T-helper 2 cell (primary cell): ENCODE data around the gene LRRC43.

ENCODE experiments used
- DNase-seq, 5 experiments: peaks; one replicate each; pipeline versions ENCODE4 v3.0.0 to v3.0.0-alpha.2; 2012 to 2022

The LRRC43 gene

GRCh38 chr12:122226366-122227125 is 43.6 kb downstream of the LRRC43 start:
- no peak for DNase-seq

- DNase-seq, result peak in 4 of 5 experiments; percentile 18 to 93 (median 68)
Measured at GRCh38 chr12:122227341-122227740, 44.4 kb downstream of the LRRC43 start.

GRCh38 chr12:122228092-122228491 is 45.2 kb downstream of the LRRC43 start:
- DNase-seq, result no peak

GRCh38 chr12:122230798-122231197 is 47.9 kb downstream of the LRRC43 start:
- no peak for DNase-seq

- no peak for DNase-seq
Measured at GRCh38 chr12:122232691-122233090, 49.8 kb downstream of the LRRC43 start.

GRCh38 chr12:122235741-122236140 is 52.8 kb downstream of the LRRC43 start:
- no peak for DNase-seq

- DNase-seq, result no peak
Measured at GRCh38 chr12:122238861-122239260, 55.9 kb downstream of the LRRC43 start.

- DNase-seq, result peak in 2 of 5 experiments; percentile 13 to 83
Measured at GRCh38 chr12:122243965-122244364, 61.0 kb downstream of the LRRC43 start.

- peak in 3 of 5 experiments; percentile 9 to 92 (median 48) for DNase-seq
Measured at GRCh38 chr12:122244565-122245371, 61.8 kb downstream of the LRRC43 start.

- DNase-seq, result peak in 1 of 5 experiments; percentile 67
Measured at GRCh38 chr12:122245553-122245952, 62.6 kb downstream of the LRRC43 start.

GRCh38 chr12:122250047-122250446 is 67.1 kb downstream of the LRRC43 start:
- no peak for DNase-seq

GRCh38 chr12:122250536-122250935 is 67.6 kb downstream of the LRRC43 start:
- DNase-seq, result no peak
